Prostate gland (tissue), 2 donors: ENCODE measurements around the gene EVI5. TPM values are rescaled to one million over a fixed set of nuclear protein-coding genes. Genes with fewer than 3 reads are reported as not detected.

ENCODE experiments used
- DNase-seq: peaks from one replicate; pipeline ENCODE4 v3.0.0-alpha.2; 2019; ENCODE audit warnings: low spot score
- H3K27ac ChIP-seq, 2 donors: fragments of 200-600 bp; sonication (generic); 2 replicates each; pipeline ENCODE4 v1.5.1; 2017 to 2019
- H3K27me3 ChIP-seq: fragments of 200-600 bp; sonication (generic); replicated peaks from 2 replicates; pipeline ENCODE4 v1.5.1; 2019; ENCODE audit not compliant: insufficient read depth
- H3K36me3 ChIP-seq, 2 donors: fragments of 200-600 bp; sonication (generic); 1 replicate in 1 of 2; 2 replicates in 1 of 2; pipeline versions ENCODE4 v1.5.1 to v1.8.1; 2017 to 2019
- H3K4me1 ChIP-seq: fragments of 200-600 bp; sonication (generic); replicated peaks from 2 replicates; pipeline ENCODE4 v1.5.1; 2019
- H3K4me3 ChIP-seq, 2 donors: fragments of 200-600 bp; sonication (generic); 2 replicates each; pipeline ENCODE4 v1.5.1; 2017 to 2019
- H3K9me3 ChIP-seq: fragments of 200-600 bp; sonication (generic); 2 replicates; pipeline ENCODE4 v1.5.1; 2017
- POLR2A ChIP-seq: fragments of 450-650 bp; IDR thresholded peaks from one replicate; pipeline ENCODE4 v1.6.1; 2016; ENCODE audit warnings: antibody characterized with exemption, mild to moderate bottlenecking
- POLR2AphosphoS5 ChIP-seq: sonication (generic); formaldehyde crosslinking; IDR thresholded peaks from one replicate; pipeline ENCODE4 v1.6.1; 2017; ENCODE audit warnings: antibody characterized with exemption
- WGBS: methylation state at CpG from one replicate; pipeline ENCODE4 v1.1.5; 2018; 5-methylcytosine and 5-hydroxymethylcytosine counted together
- intact Hi-C: fragments of 100-400 bp; cut with DNase I; formaldehyde crosslinking; loops from one replicate; pipeline ENCODE4 v1.14.2; 2022
- total RNA-seq, 2 donors: library from RNA; depleted of rRNA; stranded (reverse); fragments of >200 nt; gene quantifications; one replicate each; pipeline ENCODE4 v1.1.0, GENCODE V29; 2016
- TF ChIP-seq, protein P1 (sequence below), 4 experiments: fragments of 200-600 bp in 2 of 4; fragments of 450-650 bp in 2 of 4; sonication (generic) in 2 of 4; IDR thresholded peaks; 1 replicate in 3 of 4; 2 replicates in 1 of 4; pipeline ENCODE4 v1.5.1; 2016 to 2019; ENCODE audit warnings: antibody characterized with exemption in 4 of 4, mild to moderate bottlenecking in 2 of 4, moderate library complexity in 2 of 4

EVI5 gene
- total RNA-seq, 2 donors from 2014 or later = 22.2 to 38.6 TPM

DNA sequence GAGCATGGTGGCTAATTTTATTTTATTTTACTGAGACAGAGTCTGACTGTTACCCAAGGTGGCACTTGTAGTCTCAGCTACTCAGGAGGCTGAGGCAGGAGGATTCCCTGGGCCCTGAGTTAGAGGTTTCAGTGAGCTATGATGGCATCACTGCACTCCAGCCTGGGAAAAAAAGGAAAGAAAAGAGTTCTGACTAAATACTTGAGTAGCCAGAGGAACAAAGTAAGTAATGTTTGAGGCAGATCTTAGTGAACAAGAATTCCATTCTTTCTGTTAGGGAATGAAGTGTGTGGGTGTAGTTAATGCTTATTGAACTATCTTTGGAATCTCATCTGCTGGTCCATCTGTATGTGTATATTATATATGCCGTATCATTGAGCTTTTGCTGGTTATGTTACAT, 13.1 kb upstream of the EVI5 start:
- H3K4me3 ChIP-seq = no peak overlapping the region
- no peaks in the 10 kb centered on the region for H3K9me3 ChIP-seq
- no peak for TF ChIP-seq POLR2AphosphoS5
- no peak for TF ChIP-seq POLR2A
- TF ChIP-seq, protein P1, sequence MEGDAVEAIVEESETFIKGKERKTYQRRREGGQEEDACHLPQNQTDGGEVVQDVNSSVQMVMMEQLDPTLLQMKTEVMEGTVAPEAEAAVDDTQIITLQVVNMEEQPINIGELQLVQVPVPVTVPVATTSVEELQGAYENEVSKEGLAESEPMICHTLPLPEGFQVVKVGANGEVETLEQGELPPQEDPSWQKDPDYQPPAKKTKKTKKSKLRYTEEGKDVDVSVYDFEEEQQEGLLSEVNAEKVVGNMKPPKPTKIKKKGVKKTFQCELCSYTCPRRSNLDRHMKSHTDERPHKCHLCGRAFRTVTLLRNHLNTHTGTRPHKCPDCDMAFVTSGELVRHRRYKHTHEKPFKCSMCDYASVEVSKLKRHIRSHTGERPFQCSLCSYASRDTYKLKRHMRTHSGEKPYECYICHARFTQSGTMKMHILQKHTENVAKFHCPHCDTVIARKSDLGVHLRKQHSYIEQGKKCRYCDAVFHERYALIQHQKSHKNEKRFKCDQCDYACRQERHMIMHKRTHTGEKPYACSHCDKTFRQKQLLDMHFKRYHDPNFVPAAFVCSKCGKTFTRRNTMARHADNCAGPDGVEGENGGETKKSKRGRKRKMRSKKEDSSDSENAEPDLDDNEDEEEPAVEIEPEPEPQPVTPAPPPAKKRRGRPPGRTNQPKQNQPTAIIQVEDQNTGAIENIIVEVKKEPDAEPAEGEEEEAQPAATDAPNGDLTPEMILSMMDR (IDR thresholded peaks at IDR 0.05) = no peak
- H3K36me3 ChIP-seq = no peaks in the 10 kb centered on the region
- intact Hi-C loops = no loop called here
- 55% methylated on average over 1 of the region's 1 CpG for WGBS
- no peaks in the 10 kb centered on the region for H3K27me3 ChIP-seq
- no peaks in the 10 kb centered on the region for H3K4me1 ChIP-seq
- DNase-seq = no peak
- no peak overlapping the region for H3K27ac ChIP-seq

- DNase-seq = no peak
- TF ChIP-seq POLR2AphosphoS5 = no peak
- TF ChIP-seq, protein P1 (IDR thresholded peaks at IDR 0.05) = no peak
- TF ChIP-seq POLR2A = no peak
- H3K36me3 ChIP-seq = no peaks in the 10 kb centered on the region
- no peaks in the 10 kb centered on the region for H3K4me1 ChIP-seq
- H3K27ac ChIP-seq = no peak overlapping the region
- H3K27me3 ChIP-seq = no peaks in the 10 kb centered on the region
- no peak overlapping the region for H3K4me3 ChIP-seq
- intact Hi-C loops = no loop called here
- H3K9me3 ChIP-seq = no peaks in the 10 kb centered on the region
Observed at GRCh38 chr1:92797297-92797696, 12.4 kb upstream of the EVI5 start.

- WGBS = 93% methylated on average over 4 of the region's 4 CpGs
- intact Hi-C loops = no loop called here
Observed at GRCh38 chr1:92795166-92795565, 10.3 kb upstream of the EVI5 start.

GRCh38 chr1:92792340-92792782, 7.5 kb upstream of the EVI5 start:
- 76% methylated on average over 3 of the region's 3 CpGs for WGBS
- Histone ChIP-seq H3K9me3 (no peaks in the 10 kb centered on the region), H3K4me1 (no peaks in the 10 kb centered on the region), H3K36me3 (no peaks in the 10 kb centered on the region), H3K27me3 (no peaks in the 10 kb centered on the region), H3K27ac (no peak overlapping the region), H3K4me3 (no peak overlapping the region)
- no peak for DNase-seq
- no peak for TF ChIP-seq POLR2AphosphoS5
- TF ChIP-seq, protein P1 (IDR thresholded peaks at IDR 0.05) = no peak
- TF ChIP-seq POLR2A = no peak
- intact Hi-C loops = no loop called here

More at GRCh38 chr1:92795166-92795565, 10.3 kb upstream of the EVI5 start:
- Histone ChIP-seq H3K9me3 (no peaks in the 10 kb centered on the region), H3K27ac (no peak overlapping the region), H3K4me1 (no peaks in the 10 kb centered on the region), H3K4me3 (no peak overlapping the region), H3K27me3 (no peaks in the 10 kb centered on the region), H3K36me3 (no peaks in the 10 kb centered on the region)
- no peak for TF ChIP-seq POLR2A
- TF ChIP-seq POLR2AphosphoS5 = no peak
- TF ChIP-seq, protein P1 (IDR thresholded peaks at IDR 0.05) = no peak
- no peak for DNase-seq

DNA sequence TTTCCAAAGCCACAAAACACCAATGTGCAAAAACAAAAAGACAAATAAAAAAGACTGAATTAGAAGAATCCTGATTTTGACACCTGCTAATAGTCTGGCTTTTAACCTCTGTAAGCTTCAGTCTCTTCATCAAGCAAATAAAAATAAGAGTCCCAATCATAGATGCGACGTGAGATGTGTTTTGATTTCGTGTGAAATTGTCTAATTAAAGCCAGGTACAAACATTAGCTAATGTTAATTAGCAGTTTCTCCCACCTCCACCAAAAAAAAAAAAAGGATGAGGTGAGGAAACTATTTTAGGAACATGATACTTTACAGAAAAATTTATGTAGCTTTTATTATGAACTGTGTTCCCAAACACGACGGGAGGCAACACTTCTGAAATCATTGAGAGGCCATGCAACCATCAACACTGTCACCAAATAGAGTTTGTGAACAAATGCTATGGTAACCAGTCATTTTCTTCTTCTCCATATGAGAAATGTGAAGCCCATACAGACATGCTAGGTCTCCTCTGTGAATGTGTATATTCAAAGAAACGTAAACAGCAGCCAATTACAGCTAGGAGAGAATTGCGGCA, 6.7 kb upstream of the EVI5 start:
- no peaks in the 10 kb centered on the region for H3K27me3 ChIP-seq
- intact Hi-C loops = no loop called here
- H3K4me1 ChIP-seq = no peaks in the 10 kb centered on the region
- H3K4me3 ChIP-seq = no peak overlapping the region
- H3K27ac ChIP-seq = no peak overlapping the region
- no peak for DNase-seq
- no peaks in the 10 kb centered on the region for H3K36me3 ChIP-seq
- WGBS = 53% methylated on average over 7 of the region's 7 CpGs
- H3K9me3 ChIP-seq = no peaks in the 10 kb centered on the region
- TF ChIP-seq POLR2AphosphoS5 = no peak
- TF ChIP-seq, protein P1 (IDR thresholded peaks at IDR 0.05) = no peak
- no peak for TF ChIP-seq POLR2A
